ENCODE data around the gene OTUD1.

Gene OTUD1

GRCh38 chr10:23467012-23467411, 28.1 kb downstream of the OTUD1 start:
- no peak for TF ChIP-seq CTCF (IDR thresholded peaks at IDR 0.05; ENCODE audit: low read depth, low read length)
- H3K4me3 ChIP-seq (ENCODE audit: low read depth, low read length), result no peak overlapping the region

GRCh38 chr10:23467548-23467947, 28.7 kb downstream of the OTUD1 start:
- no peak overlapping the region for H3K4me3 ChIP-seq (ENCODE audit: low read depth, low read length)
- TF ChIP-seq CTCF (IDR thresholded peaks at IDR 0.05; ENCODE audit: low read depth, low read length), result no peak

GRCh38 chr10:23469596-23470237, 30.8 kb downstream of the OTUD1 start:
- no peak for TF ChIP-seq CTCF (IDR thresholded peaks at IDR 0.05; ENCODE audit: low read depth, low read length)
- no peak overlapping the region for H3K4me3 ChIP-seq (ENCODE audit: low read depth, low read length)

- no peak for TF ChIP-seq CTCF (IDR thresholded peaks at IDR 0.05; ENCODE audit: low read depth, low read length)
- H3K4me3 ChIP-seq (ENCODE audit: low read depth, low read length), result no peak overlapping the region
Observed at GRCh38 chr10:23472181-23472580, 33.3 kb downstream of the OTUD1 start.

GRCh38 chr10:23474081-23474480, 35.2 kb downstream of the OTUD1 start:
- no peak overlapping the region for H3K4me3 ChIP-seq (ENCODE audit: low read depth, low read length)
- no peak for TF ChIP-seq CTCF (IDR thresholded peaks at IDR 0.05; ENCODE audit: low read depth, low read length)

GRCh38 chr10:23474626-23475025, 35.8 kb downstream of the OTUD1 start:
- no peak for TF ChIP-seq CTCF (IDR thresholded peaks at IDR 0.05; ENCODE audit: low read depth, low read length)
- H3K4me3 ChIP-seq (ENCODE audit: low read depth, low read length), result no peak overlapping the region

GRCh38 chr10:23478570-23478969, 39.7 kb downstream of the OTUD1 start:
- TF ChIP-seq CTCF (IDR thresholded peaks at IDR 0.05; ENCODE audit: low read depth, low read length), result no peak
- no peak overlapping the region for H3K4me3 ChIP-seq (ENCODE audit: low read depth, low read length)

Measured in WI38 (cell line).